Measurements from ENCODE around the gene FZR1.

DNA sequence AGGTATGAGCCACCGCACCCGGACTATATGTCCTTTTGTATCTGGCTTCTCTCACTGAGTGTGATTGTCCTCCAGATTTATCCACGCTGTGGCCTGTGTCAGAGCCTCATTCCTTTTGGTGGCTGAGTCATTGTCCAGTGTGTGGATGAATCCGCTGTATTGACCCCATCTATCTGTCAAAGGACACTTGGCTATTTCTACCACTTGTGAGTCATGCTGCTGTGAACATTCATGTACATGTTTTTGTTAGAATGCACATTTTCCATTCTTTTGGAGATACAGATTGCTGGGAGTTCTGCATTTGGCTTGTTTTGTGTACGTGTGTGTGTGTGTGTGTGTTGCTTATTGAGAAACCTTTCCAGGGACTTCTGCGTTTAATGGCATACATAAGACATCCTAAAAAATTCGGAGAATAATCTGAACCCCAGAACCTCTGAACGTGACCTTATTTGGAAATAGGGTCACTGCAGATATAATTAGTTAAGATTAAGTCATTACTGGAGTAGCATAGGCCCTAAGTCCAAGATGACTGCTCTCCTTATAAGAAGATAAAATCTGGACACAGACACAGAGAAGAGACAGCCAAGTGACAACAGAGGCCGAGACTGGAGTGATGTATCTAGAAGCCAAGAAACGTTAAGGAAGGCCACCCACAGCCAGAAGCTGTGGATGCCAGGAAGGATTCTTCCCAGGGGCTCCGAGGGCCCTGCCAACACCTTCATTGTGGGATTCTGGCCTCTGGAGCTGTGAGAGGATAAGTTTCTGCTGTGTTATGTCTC, 74.2 kb downstream of the FZR1 start:
- TF ChIP-seq RFX5 (IDR thresholded peaks at IDR 0.05) (no peak), POLR2A (IDR thresholded peaks at IDR 0.05; ENCODE audit: low read length) (no peak), CTCF (IDR thresholded peaks at IDR 0.05) (no peak), CHD2 (IDR thresholded peaks at IDR 0.05; ENCODE audit: low read length, partially characterized antibody) (no peak), EP300 (IDR thresholded peaks at IDR 0.05) (no peak), CEBPB (IDR thresholded peaks at IDR 0.05) (no peak), MAFK (IDR thresholded peaks at IDR 0.05; ENCODE audit: partially characterized antibody) (no peak), USF2 (IDR thresholded peaks at IDR 0.05) (no peak), MYC (IDR thresholded peaks at IDR 0.05; ENCODE audit: borderline replicate concordance, low read length) (no peak), CBX8 (IDR thresholded peaks at IDR 0.05) (no peak)
- TF ChIP-seq, protein P1, sequence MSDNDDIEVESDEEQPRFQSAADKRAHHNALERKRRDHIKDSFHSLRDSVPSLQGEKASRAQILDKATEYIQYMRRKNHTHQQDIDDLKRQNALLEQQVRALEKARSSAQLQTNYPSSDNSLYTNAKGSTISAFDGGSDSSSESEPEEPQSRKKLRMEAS (IDR thresholded peaks at IDR 0.05) = no peak

Data from A549 (cell line).